Skeletal muscle satellite cell (primary cell): ENCODE results near the gene IFITM10.

ENCODE experiments used
- H3K27me3 ChIP-seq: 2 replicates; pipeline ENCODE4 v1.7.0; 2013; ENCODE audit warnings: low read length; ENCODE audit not compliant: control insufficient read depth, insufficient read depth
- H3K36me3 ChIP-seq: 2 replicates; pipeline ENCODE4 v1.7.0; 2013; ENCODE audit warnings: mild to moderate bottlenecking, control low read depth, low read length; ENCODE audit not compliant: insufficient read depth
- H3K4me1 ChIP-seq: 2 replicates; pipeline ENCODE4 v1.7.0; 2013; ENCODE audit warnings: low read length; ENCODE audit not compliant: control insufficient read depth, insufficient read depth
- H3K4me2 ChIP-seq: 2 replicates; pipeline ENCODE4 v1.7.0; 2013; ENCODE audit warnings: mild to moderate bottlenecking, low read length
- H3K4me3 ChIP-seq: 2 replicates; pipeline ENCODE4 v1.7.0; 2013; ENCODE audit warnings: low read length
- H3K9ac ChIP-seq: 2 replicates; pipeline ENCODE4 v1.7.0; 2013; ENCODE audit warnings: mild to moderate bottlenecking, low read depth, low read length, moderate library complexity
- H3K9me3 ChIP-seq: replicated peaks from 2 replicates; pipeline ENCODE4 v1.7.0; 2013; ENCODE audit warnings: mild to moderate bottlenecking, control low read depth, low read length

The IFITM10 gene

DNA sequence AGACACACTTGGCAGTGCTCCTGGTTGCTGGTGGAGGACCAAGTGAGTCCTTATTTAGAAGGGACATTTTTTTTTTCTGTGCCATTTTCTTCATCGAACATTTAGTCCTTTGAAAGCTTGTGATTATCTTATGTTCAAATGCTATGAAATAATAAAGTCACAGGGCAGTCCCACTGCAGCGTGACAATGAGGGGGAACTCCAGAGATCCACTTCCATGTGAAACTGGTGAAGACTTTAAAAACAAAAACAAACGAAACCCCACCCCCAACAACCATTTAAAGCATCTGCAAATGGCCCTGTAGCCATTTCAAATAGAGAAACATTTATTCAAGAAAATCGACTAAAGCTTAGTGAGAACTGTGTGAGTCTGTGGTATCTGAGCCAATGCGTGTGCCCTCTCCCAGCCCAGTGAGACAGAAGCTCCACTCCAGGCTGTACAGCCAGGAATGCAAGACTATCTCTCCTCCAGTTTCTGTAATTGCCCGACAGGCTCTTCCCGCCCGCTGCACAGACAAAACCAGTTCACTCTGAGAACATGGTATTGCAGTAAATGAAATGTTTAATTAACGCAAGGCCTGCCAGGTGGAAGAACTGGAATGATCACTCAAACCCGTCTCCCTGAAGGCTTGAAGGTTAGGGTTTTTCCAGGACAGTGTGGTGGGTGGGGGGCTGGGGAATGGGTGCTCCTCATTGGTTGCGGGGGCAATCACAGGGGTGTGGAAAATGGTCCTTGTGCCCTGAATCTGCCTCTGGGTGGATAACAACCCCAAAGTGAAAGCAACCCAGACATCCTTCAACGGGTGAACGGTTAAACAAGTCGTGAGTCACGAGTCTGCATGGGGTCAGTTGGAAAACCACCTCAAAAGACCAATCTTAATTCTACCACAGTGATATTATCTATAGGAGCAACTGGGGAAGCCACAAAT lies 45.0 kb downstream of the IFITM10 start:
- Histone ChIP-seq H3K9ac (no peak overlapping the region), H3K4me1 (no peaks in the 10 kb centered on the region), H3K4me3 (no peak overlapping the region), H3K27me3 (peaks cover 69% of the 10 kb centered on the region), H3K9me3 (no peaks in the 10 kb centered on the region), H3K4me2 (no peak overlapping the region), H3K36me3 (no peaks in the 10 kb centered on the region)

- no peak overlapping the region for H3K9ac ChIP-seq
- no peaks in the 10 kb centered on the region for H3K4me1 ChIP-seq
- no peaks in the 10 kb centered on the region for H3K36me3 ChIP-seq
- no peak overlapping the region for H3K4me2 ChIP-seq
- H3K27me3 ChIP-seq, result peaks cover 56% of the 10 kb centered on the region
- H3K9me3 ChIP-seq, result no peaks in the 10 kb centered on the region
- H3K4me3 ChIP-seq, result no peak overlapping the region
These were observed 47.2 kb downstream of the IFITM10 start for GRCh38 chr11:1703146-1703545.

- no peaks in the 10 kb centered on the region for H3K36me3 ChIP-seq
- H3K4me1 ChIP-seq, result no peaks in the 10 kb centered on the region
- no peak overlapping the region for H3K4me2 ChIP-seq
- H3K27me3 ChIP-seq, result peaks cover 50% of the 10 kb centered on the region
- H3K4me3 ChIP-seq, result no peak overlapping the region
- no peak overlapping the region for H3K9ac ChIP-seq
- H3K9me3 ChIP-seq, result no peaks in the 10 kb centered on the region
These were observed 47.9 kb downstream of the IFITM10 start for GRCh38 chr11:1702506-1702905.

DNA sequence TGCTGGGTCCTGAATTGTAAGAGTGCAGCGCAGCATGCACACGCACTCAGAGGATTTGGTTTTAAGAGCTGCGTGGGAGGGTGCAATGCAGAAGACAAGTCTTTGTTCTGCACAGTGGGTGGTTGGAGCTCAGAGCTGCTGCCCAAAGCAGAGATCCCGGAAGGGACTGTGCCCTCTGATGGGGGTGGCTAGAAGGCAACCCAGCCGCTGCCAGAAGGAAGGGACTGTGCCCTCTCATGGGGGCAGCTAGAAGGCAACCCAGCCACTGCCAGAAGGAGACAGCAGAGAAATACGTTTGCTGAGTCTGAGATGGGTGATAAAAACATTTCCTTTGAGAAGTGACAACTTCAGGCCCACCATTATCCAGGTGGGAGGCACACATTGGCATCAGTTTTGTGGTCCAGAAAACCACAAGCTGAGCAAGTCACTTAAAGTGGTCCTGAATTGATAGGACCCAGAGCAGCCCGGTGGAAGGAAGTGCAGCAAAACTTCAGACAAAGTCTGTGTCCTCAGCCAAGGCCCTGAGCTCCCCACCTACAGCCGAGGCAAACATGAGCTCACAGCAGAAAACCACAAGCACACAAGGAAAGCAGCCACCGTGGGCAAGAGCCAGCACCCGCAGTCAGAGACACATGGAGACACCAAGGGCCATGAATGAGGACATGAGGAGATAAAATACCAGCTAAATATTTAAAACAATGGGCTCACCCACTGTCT lies 49.1 kb downstream of the IFITM10 start:
- Histone ChIP-seq H3K4me3 (no peak overlapping the region), H3K4me2 (no peak overlapping the region), H3K27me3 (peaks cover 45% of the 10 kb centered on the region), H3K9ac (no peak overlapping the region), H3K9me3 (no peaks in the 10 kb centered on the region), H3K36me3 (no peaks in the 10 kb centered on the region), H3K4me1 (no peaks in the 10 kb centered on the region)

GRCh38 chr11:1699771-1700170 lies 50.6 kb downstream of the IFITM10 start:
- Histone ChIP-seq H3K9me3 (no peaks in the 10 kb centered on the region), H3K4me1 (no peaks in the 10 kb centered on the region), H3K9ac (no peak overlapping the region), H3K4me2 (no peak overlapping the region), H3K36me3 (no peaks in the 10 kb centered on the region), H3K4me3 (no peak overlapping the region), H3K27me3 (peaks cover 39% of the 10 kb centered on the region)

GRCh38 chr11:1696608-1697570 lies 53.5 kb downstream of the IFITM10 start, which contains the start of gene KRTAP5-6:
Gene KRTAP5-6, plus strand, starts transcription at chr11:1697195. Its CDS starts 51 bp downstream, at chr11:1697246.
- H3K27me3 ChIP-seq, result peaks cover 33% of the 10 kb centered on the region

DNA sequence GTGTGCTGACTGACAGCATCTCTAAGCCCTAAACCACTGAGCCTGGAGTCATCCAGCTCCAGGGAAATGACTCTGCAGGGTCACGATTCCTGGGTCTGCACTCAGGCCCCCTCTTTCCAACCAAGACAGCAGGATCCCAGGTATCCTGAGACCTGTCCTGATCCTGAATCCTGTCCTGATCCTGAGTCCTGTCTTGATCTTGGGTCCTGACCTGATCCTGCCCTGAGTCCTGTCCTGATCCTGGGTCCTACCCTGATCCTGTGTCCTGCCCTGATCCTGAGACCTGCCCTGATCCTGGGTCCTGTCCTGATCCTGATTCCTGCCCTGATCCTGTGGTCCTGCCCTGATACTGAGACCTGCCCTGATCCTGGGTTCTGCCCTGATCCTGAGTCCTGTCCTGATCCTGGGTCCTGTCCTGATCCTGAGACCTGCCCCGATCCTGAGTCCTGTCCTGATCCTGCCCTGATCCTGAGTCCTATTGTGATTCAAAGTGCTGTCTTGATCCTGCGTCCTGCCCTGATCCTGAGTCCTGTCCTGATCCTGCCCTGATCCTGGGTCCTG lies 54.8 kb downstream of the IFITM10 start:
- no peak overlapping the region for H3K9ac ChIP-seq
- H3K4me3 ChIP-seq, result no peak overlapping the region
- H3K9me3 ChIP-seq, result no peaks in the 10 kb centered on the region
- no peaks in the 10 kb centered on the region for H3K36me3 ChIP-seq
- H3K4me1 ChIP-seq, result peaks cover 7% of the 10 kb centered on the region
- H3K4me2 ChIP-seq, result no peak overlapping the region
- peaks cover 35% of the 10 kb centered on the region for H3K27me3 ChIP-seq

More at GRCh38 chr11:1696608-1697570, 53.5 kb downstream of the IFITM10 start, which contains the start of gene KRTAP5-6:
- Histone ChIP-seq H3K9ac (no peak within 1 kb of the TSS), H3K9me3 (no peaks in the 10 kb centered on the region), H3K4me3 (no peak within 1 kb of the TSS), H3K4me1 (peaks cover 7% of the 10 kb centered on the region), H3K36me3 (no peaks in the 10 kb centered on the region), H3K4me2 (no peak within 1 kb of the TSS)

GRCh38 chr11:1694846-1695547 lies 55.4 kb downstream of the IFITM10 start:
- H3K27me3 ChIP-seq, result peaks cover 39% of the 10 kb centered on the region
- no peak overlapping the region for H3K9ac ChIP-seq
- H3K4me3 ChIP-seq, result no peak overlapping the region
- no peak overlapping the region for H3K4me2 ChIP-seq
- no peaks in the 10 kb centered on the region for H3K9me3 ChIP-seq
- peaks cover 7% of the 10 kb centered on the region for H3K4me1 ChIP-seq
- no peaks in the 10 kb centered on the region for H3K36me3 ChIP-seq

GRCh38 chr11:1694064-1694845 lies 56.1 kb downstream of the IFITM10 start:
- Histone ChIP-seq H3K36me3 (no peaks in the 10 kb centered on the region), H3K4me1 (peaks cover 7% of the 10 kb centered on the region), H3K9me3 (no peaks in the 10 kb centered on the region), H3K27me3 (peaks cover 44% of the 10 kb centered on the region), H3K9ac (peak overlapping the region; percentile 77), H3K4me2 (peak overlapping the region; percentile 77), H3K4me3 (peak overlapping the region; percentile 59)
